Natural killer cell (primary cell): Measurements from ENCODE around the gene GMCL1. TPM values are rescaled to one million over a fixed set of nuclear protein-coding genes. Genes with fewer than 3 reads are reported as not detected.

ENCODE experiments used
- ATAC-seq, 3 donors: fragments of 150-1000 bp in 2 of 3; fragments of 200-7000 bp in 1 of 3; cut with Tn5 transposase; 1 replicate in 1 of 3; 2 replicates in 2 of 3; pipeline ENCODE4 v1.10.0; 2021; ENCODE audit warnings: mild to moderate bottlenecking in 2 of 3, moderate library complexity in 2 of 3
- DNase-seq, 2 donors: peaks; one replicate each; pipeline versions ENCODE4 v3.0.0 to v3.0.0-alpha.2; 2013 to 2021; ENCODE audit warnings: mixed read lengths in 1 of 2
- H3K27ac ChIP-seq: one replicate; pipeline ENCODE4 v1.5.1; 2013; ENCODE audit warnings: mild to moderate bottlenecking, low read length
- H3K27me3 ChIP-seq: one replicate; pipeline ENCODE4 v1.6.1; 2013; ENCODE audit warnings: low read length; ENCODE audit not compliant: control insufficient read depth, insufficient read depth
- H3K36me3 ChIP-seq: one replicate; pipeline ENCODE4 v1.6.1; 2013; ENCODE audit warnings: low read length; ENCODE audit not compliant: control insufficient read depth, insufficient read depth
- H3K4me1 ChIP-seq: one replicate; pipeline ENCODE4 v1.6.1; 2013; ENCODE audit warnings: low read length; ENCODE audit not compliant: control insufficient read depth, insufficient read depth
- H3K4me3 ChIP-seq: one replicate; pipeline ENCODE4 v1.5.1; 2013; ENCODE audit warnings: low read length
- H3K9me3 ChIP-seq: one replicate; pipeline ENCODE4 v1.6.1; 2013; ENCODE audit warnings: low read length; ENCODE audit not compliant: control insufficient read depth, insufficient read depth
- H3K27ac Mint-ChIP-seq, 2 donors: one replicate each; pipeline ENCODE4 v1.8.0; 2022; ENCODE audit warnings: mild to moderate bottlenecking in 2 of 2, mixed read lengths in 2 of 2, moderate library complexity in 1 of 2
- H3K27me3 Mint-ChIP-seq, 2 donors: one replicate each; pipeline ENCODE4 v1.8.0; 2022; ENCODE audit warnings: low read depth in 2 of 2, mixed read lengths in 2 of 2
- H3K36me3 Mint-ChIP-seq: one replicate; pipeline ENCODE4 v1.8.0; 2022; ENCODE audit warnings: mixed read lengths
- H3K4me1 Mint-ChIP-seq, 2 donors: one replicate each; pipeline ENCODE4 v1.8.0; 2022; ENCODE audit warnings: mixed read lengths in 2 of 2
- H3K4me3 Mint-ChIP-seq: one replicate; pipeline ENCODE4 v1.8.0; 2022; ENCODE audit warnings: mild to moderate bottlenecking, moderate library complexity, mixed read lengths
- H3K9me3 Mint-ChIP-seq, 2 donors: one replicate each; pipeline ENCODE4 v1.8.0; 2022; ENCODE audit warnings: mixed read lengths in 2 of 2
- CTCF ChIP-seq: fragments of 200-600 bp; IDR thresholded peaks from one replicate; pipeline ENCODE4 v1.8.0; 2022; ENCODE audit warnings: antibody characterized with exemption
- WGBS: methylation state at CpG from one replicate; pipeline ENCODE4 v1.1.7; 2013; ENCODE audit warnings: missing lambda C conversion rate; ENCODE audit not compliant: insufficient coverage; 5-methylcytosine and 5-hydroxymethylcytosine counted together
- intact Hi-C: fragments of 100-400 bp; cut with micrococcal nuclease; formaldehyde crosslinking; loops from one replicate; pipeline ENCODE4 v1.14.2; 2022
- total RNA-seq, 4 donors: library from RNA; stranded (reverse); fragments of 120-200 nt in 1 of 4; gene quantifications; one replicate each; pipeline versions ENCODE4 v1.2.3 to v1.2.4, GENCODE V29; 2013 to 2022

Gene GMCL1
- total RNA-seq, 3 donors from 2014 or later (not counting 1 experiment from before 2014, with no cell fraction given), result 34.6 to 49.4 (median 35.9) TPM

GRCh38 chr2:69917852-69918251, 88.4 kb downstream of the GMCL1 start:
- intact Hi-C loops, result no loop called here
- Histone ChIP-seq H3K27me3 (no peaks in the 10 kb centered on the region), H3K4me1 (peaks cover 13% of the 10 kb centered on the region), H3K36me3 (peaks cover 36% of the 10 kb centered on the region), H3K27ac (peak overlapping the region; percentile 11), H3K9me3 (no peaks in the 10 kb centered on the region), H3K4me3 (no peak overlapping the region)
- Mint-ChIP-seq H3K4me3 (no peak overlapping the region), H3K36me3 (peaks cover 8% of the 10 kb centered on the region), H3K4me1 (peaks cover 26 to 35% of the 10 kb centered on the region in 2 donors), H3K9me3 (no peaks in the 10 kb centered on the region), H3K27me3 (no peaks in the 10 kb centered on the region), H3K27ac (peak overlapping the region; percentile 66 to 79)
- WGBS, result 71% methylated on average over 3 of the region's 3 CpGs
- no peak for DNase-seq
- ATAC-seq, result no peak
- no peak for TF ChIP-seq CTCF

DNA sequence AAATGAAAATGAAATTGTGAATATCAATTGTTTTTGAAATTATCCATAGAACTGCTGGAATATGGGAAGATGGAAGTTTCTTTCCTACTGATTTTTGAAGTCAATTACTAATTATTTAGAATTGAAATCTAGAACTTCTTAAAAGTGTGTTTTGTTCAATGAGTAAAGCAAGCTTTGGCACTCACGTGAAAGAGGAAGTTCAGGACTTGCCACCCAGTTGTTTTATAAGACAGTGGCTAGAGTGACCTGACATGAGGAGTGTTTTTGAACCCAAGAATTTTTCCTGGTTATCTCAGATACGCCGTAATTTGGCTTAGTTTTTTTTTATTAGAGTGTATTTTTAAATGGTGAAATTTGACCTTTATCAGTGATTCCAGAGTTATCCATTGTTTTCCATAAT, 88.9 kb downstream of the GMCL1 start:
- intact Hi-C loops, result no loop called here
- no peaks in the 10 kb centered on the region for H3K9me3 Mint-ChIP-seq
- no peaks in the 10 kb centered on the region for H3K27me3 Mint-ChIP-seq
- H3K36me3 ChIP-seq, result peaks cover 39% of the 10 kb centered on the region
- DNase-seq (no peak), ATAC-seq (no peak)
- H3K36me3 Mint-ChIP-seq, result peaks cover 8% of the 10 kb centered on the region
- H3K4me1 ChIP-seq, result peaks cover 13% of the 10 kb centered on the region
- no peak overlapping the region for H3K4me3 ChIP-seq
- 13% methylated on average over 3 of the region's 3 CpGs for WGBS
- no peaks in the 10 kb centered on the region for H3K27me3 ChIP-seq
- peak overlapping the region; percentile 11 for H3K27ac ChIP-seq
- H3K27ac Mint-ChIP-seq, result peak overlapping the region; percentile 66 to 79
- peaks cover 26 to 41% of the 10 kb centered on the region in 2 donors for H3K4me1 Mint-ChIP-seq
- H3K9me3 ChIP-seq, result no peaks in the 10 kb centered on the region
- no peak overlapping the region for H3K4me3 Mint-ChIP-seq
- no peak for TF ChIP-seq CTCF

DNA sequence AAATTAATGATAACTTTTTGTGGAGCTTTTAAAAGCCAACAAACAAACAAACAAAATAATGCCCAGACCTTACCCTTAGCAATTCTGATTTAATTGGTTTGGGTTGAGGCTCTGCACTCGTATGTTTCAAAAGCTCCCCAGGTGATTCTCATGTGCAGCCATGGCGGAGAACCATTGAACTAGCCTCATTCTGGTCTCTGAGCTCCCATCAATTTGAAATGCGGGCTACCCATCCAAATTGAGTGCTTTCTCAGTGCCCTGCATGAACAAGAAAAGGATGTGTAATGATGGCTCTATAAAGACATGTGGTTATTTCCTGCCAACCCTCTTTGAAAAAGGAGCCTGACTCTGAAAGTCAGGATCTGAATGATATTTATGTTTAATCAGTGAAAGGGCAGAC, 93.7 kb downstream of the GMCL1 start:
- no peak overlapping the region for H3K4me3 ChIP-seq
- DNase-seq, result no peak
- no peak for ATAC-seq
- Mint-ChIP-seq H3K4me3 (no peak overlapping the region), H3K27me3 (no peaks in the 10 kb centered on the region), H3K27ac (no peak overlapping the region), H3K4me1 (peaks cover 25 to 54% of the 10 kb centered on the region in 2 donors), H3K9me3 (no peaks in the 10 kb centered on the region), H3K36me3 (no peaks in the 10 kb centered on the region)
- H3K27me3 ChIP-seq, result no peaks in the 10 kb centered on the region
- no peak overlapping the region for H3K27ac ChIP-seq
- TF ChIP-seq CTCF, result no peak
- no peaks in the 10 kb centered on the region for H3K4me1 ChIP-seq
- peaks cover 48% of the 10 kb centered on the region for H3K36me3 ChIP-seq
- intact Hi-C loops, result no loop called here
- H3K9me3 ChIP-seq, result no peaks in the 10 kb centered on the region
- 97% methylated on average over 3 of the region's 3 CpGs for WGBS

- intact Hi-C loops, result no loop called here
- DNase-seq (no peak), ATAC-seq (peak in 1 of 3 donors; percentile 70)
- Mint-ChIP-seq H3K27ac (no peak overlapping the region), H3K4me3 (no peak overlapping the region), H3K9me3 (no peaks in the 10 kb centered on the region), H3K4me1 (peaks cover 49 to 67% of the 10 kb centered on the region in 2 donors), H3K27me3 (no peaks in the 10 kb centered on the region), H3K36me3 (no peaks in the 10 kb centered on the region)
- no peak overlapping the region for H3K27ac ChIP-seq
- peaks cover 4% of the 10 kb centered on the region for H3K4me1 ChIP-seq
- H3K9me3 ChIP-seq, result no peaks in the 10 kb centered on the region
- no peak overlapping the region for H3K4me3 ChIP-seq
- no peaks in the 10 kb centered on the region for H3K27me3 ChIP-seq
- 61% methylated on average over 3 of the region's 3 CpGs for WGBS
- TF ChIP-seq CTCF, result no peak
- peaks cover 27% of the 10 kb centered on the region for H3K36me3 ChIP-seq
These were observed 97.5 kb downstream of the GMCL1 start for GRCh38 chr2:69926849-69927515.
